HEK293 (cell line): ENCODE measurements around the gene CDC42.

Source experiments
- CTCF ChIA-PET: fragments of 350-600 bp; formaldehyde crosslinking; extraction: SDS; loops from one replicate; lab custom pipeline; 2021; ENCODE audit warnings: antibody characterized with exemption; lab: Yijun Ruan, JAX
- POLR2A ChIA-PET: fragments of 300-600 bp; formaldehyde crosslinking; extraction: SDS; loops from one replicate; lab custom pipeline; 2020; ENCODE audit warnings: antibody characterized with exemption, inconsistent platforms; lab: Yijun Ruan, JAX
- H3K27ac ChIP-seq: fragments of 200-500 bp; sonication (Bioruptor generic); 2 replicates; pipeline ENCODE4 v1.5.1; 2014; ENCODE audit warnings: low read depth, low read length, control low read depth, inconsistent platforms; ENCODE audit errors: extremely low read depth
- H3K36me3 ChIP-seq, 2 experiments: fragments of 200-500 bp in 1 of 2; sonication (Bioruptor generic) in 1 of 2; 1 replicate in 1 of 2; 2 replicates in 1 of 2; pipeline ENCODE4 v1.5.1; 2014 to 2017; ENCODE audit warnings: inconsistent platforms in 2 of 2, low read length in 2 of 2; ENCODE audit not compliant: control insufficient read depth in 2 of 2, insufficient read depth in 1 of 2
- H3K4me1 ChIP-seq: fragments of 200-500 bp; sonication (Bioruptor generic); 2 replicates; pipeline ENCODE4 v1.5.1; 2014; ENCODE audit warnings: mild to moderate bottlenecking, low read length, inconsistent platforms; ENCODE audit not compliant: control insufficient read depth, insufficient read depth
- H3K4me3 ChIP-seq: 2 replicates; pipeline ENCODE4 v1.5.1; 2011; ENCODE audit warnings: low read depth, mild to moderate bottlenecking, control low read depth, low read length, moderate library complexity
- H3K9me3 ChIP-seq: fragments of 200-500 bp; sonication (Bioruptor generic); 2 replicates; pipeline ENCODE4 v1.5.1; 2014; ENCODE audit warnings: low read depth, low read length, inconsistent platforms; ENCODE audit not compliant: control insufficient read depth, insufficient read depth
- BCL6B ChIP-seq: fragments of 450-650 bp; formaldehyde crosslinking; IDR thresholded peaks from 2 replicates; pipeline ENCODE4 v1.5.1; 2017; ENCODE audit warnings: missing biosample characterization, missing genetic modification characterization
- KLF1 ChIP-seq: fragments of 450-650 bp; formaldehyde crosslinking; IDR thresholded peaks from 2 replicates; pipeline ENCODE4 v1.5.1; 2016; ENCODE audit warnings: missing biosample characterization, missing genetic modification characterization
- PRDM10 ChIP-seq: fragments of 450-650 bp; formaldehyde crosslinking; IDR thresholded peaks from 2 replicates; pipeline ENCODE4 v1.5.1; 2016; ENCODE audit warnings: missing biosample characterization, missing genetic modification characterization
- SP2 ChIP-seq: fragments of 450-650 bp; formaldehyde crosslinking; IDR thresholded peaks from 2 replicates; pipeline ENCODE4 v1.5.1; 2016; ENCODE audit warnings: missing biosample characterization, missing genetic modification characterization
- ZBTB1 ChIP-seq: fragments of 450-650 bp; formaldehyde crosslinking; IDR thresholded peaks from 2 replicates; pipeline ENCODE4 v1.5.1; 2016; ENCODE audit warnings: missing biosample characterization, missing genetic modification characterization
- ZEB2 ChIP-seq: fragments of 450-650 bp; formaldehyde crosslinking; IDR thresholded peaks from 2 replicates; pipeline ENCODE4 v1.5.1; 2016; ENCODE audit warnings: missing biosample characterization, missing genetic modification characterization
- ZFP41 ChIP-seq: fragments of 450-650 bp; formaldehyde crosslinking; IDR thresholded peaks from 2 replicates; pipeline ENCODE4 v1.5.1; 2016; ENCODE audit warnings: missing biosample characterization, missing genetic modification characterization, borderline replicate concordance
- ZFP69B ChIP-seq: fragments of 450-650 bp; formaldehyde crosslinking; IDR thresholded peaks from 2 replicates; pipeline ENCODE4 v1.5.1; 2016; ENCODE audit warnings: missing biosample characterization, missing genetic modification characterization
- ZNF335 ChIP-seq: fragments of 450-650 bp; formaldehyde crosslinking; conservative IDR thresholded peaks from 2 replicates; pipeline ENCODE4 v1.5.1; 2016; ENCODE audit warnings: missing biosample characterization, missing genetic modification characterization
- ZNF366 ChIP-seq: fragments of 450-650 bp; formaldehyde crosslinking; conservative IDR thresholded peaks from 2 replicates; pipeline ENCODE4 v1.5.1; 2016; ENCODE audit warnings: missing biosample characterization, missing genetic modification characterization
- ZNF600 ChIP-seq: fragments of 450-650 bp; formaldehyde crosslinking; IDR thresholded peaks from 2 replicates; pipeline ENCODE4 v1.5.1; 2016; ENCODE audit warnings: missing biosample characterization, missing genetic modification characterization
- TF ChIP-seq, protein P1 (sequence below): fragments of 450-650 bp; formaldehyde crosslinking; IDR thresholded peaks from 2 replicates; pipeline ENCODE4 v1.5.1; 2016; ENCODE audit warnings: missing biosample characterization, missing genetic modification characterization
- TF ChIP-seq, protein P2 (sequence below): fragments of 450-650 bp; formaldehyde crosslinking; IDR thresholded peaks from 2 replicates; pipeline ENCODE4 v1.5.1; 2016; ENCODE audit warnings: missing biosample characterization, missing genetic modification characterization
- TF ChIP-seq, protein P3 (sequence below): fragments of 450-650 bp; formaldehyde crosslinking; IDR thresholded peaks from 2 replicates; pipeline ENCODE4 v1.5.1; 2017; ENCODE audit warnings: missing biosample characterization, missing genetic modification characterization
- TF ChIP-seq, protein P4 (sequence below): fragments of 450-650 bp; formaldehyde crosslinking; IDR thresholded peaks from 2 replicates; pipeline ENCODE4 v1.5.1; 2016; ENCODE audit warnings: missing biosample characterization, missing genetic modification characterization

Gene CDC42

DNA sequence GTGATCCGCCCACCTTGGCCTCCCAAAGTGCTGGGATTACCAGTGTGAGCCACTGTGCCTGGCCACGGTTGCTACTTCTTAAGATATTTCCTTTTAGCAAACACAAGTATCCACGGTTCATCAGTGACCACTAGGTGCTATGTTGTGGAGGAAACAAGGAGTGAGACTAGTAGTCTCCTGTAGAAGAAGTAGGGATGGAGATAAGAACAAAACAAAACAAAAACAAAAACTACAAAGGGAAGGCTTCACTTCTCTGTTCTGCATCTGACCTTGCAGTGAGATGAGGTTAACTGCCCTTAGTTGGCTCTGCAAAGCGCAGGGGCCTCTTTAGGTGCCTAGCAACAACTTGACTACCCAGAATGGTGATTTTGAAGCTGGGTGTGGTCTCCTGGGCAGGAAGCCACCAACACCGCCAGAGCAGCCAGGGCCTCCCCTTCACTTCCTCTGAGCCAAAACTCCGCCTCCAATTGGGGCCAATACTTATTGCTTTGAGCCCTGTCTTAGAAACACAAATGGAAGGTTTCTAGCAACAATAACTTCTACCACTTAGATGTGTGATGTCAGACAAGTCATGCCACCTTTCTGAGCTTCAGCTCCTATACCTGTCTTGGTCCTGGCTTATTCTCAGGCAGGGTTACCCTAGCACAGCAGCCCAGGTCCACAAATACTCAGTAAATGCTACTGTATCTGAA, 12.8 kb upstream of the CDC42 start (continued):
- TF ChIP-seq, protein P1, sequence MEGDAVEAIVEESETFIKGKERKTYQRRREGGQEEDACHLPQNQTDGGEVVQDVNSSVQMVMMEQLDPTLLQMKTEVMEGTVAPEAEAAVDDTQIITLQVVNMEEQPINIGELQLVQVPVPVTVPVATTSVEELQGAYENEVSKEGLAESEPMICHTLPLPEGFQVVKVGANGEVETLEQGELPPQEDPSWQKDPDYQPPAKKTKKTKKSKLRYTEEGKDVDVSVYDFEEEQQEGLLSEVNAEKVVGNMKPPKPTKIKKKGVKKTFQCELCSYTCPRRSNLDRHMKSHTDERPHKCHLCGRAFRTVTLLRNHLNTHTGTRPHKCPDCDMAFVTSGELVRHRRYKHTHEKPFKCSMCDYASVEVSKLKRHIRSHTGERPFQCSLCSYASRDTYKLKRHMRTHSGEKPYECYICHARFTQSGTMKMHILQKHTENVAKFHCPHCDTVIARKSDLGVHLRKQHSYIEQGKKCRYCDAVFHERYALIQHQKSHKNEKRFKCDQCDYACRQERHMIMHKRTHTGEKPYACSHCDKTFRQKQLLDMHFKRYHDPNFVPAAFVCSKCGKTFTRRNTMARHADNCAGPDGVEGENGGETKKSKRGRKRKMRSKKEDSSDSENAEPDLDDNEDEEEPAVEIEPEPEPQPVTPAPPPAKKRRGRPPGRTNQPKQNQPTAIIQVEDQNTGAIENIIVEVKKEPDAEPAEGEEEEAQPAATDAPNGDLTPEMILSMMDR (tag by site-specific recombination) = 0 out of 2 replicates have a peak, but pooled peaks have one; percentile 19
- TF ChIP-seq, protein P2, sequence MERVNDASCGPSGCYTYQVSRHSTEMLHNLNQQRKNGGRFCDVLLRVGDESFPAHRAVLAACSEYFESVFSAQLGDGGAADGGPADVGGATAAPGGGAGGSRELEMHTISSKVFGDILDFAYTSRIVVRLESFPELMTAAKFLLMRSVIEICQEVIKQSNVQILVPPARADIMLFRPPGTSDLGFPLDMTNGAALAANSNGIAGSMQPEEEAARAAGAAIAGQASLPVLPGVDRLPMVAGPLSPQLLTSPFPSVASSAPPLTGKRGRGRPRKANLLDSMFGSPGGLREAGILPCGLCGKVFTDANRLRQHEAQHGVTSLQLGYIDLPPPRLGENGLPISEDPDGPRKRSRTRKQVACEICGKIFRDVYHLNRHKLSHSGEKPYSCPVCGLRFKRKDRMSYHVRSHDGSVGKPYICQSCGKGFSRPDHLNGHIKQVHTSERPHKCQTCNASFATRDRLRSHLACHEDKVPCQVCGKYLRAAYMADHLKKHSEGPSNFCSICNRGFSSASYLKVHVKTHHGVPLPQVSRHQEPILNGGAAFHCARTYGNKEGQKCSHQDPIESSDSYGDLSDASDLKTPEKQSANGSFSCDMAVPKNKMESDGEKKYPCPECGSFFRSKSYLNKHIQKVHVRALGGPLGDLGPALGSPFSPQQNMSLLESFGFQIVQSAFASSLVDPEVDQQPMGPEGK (tag by site-specific recombination) = 0 out of 2 replicates have a peak, but pooled peaks have one; percentile 19
- peak; percentile 81 for TF ChIP-seq PRDM10 (tag by site-specific recombination)
- peak; percentile 68; the same call in 1 of the 2 replicates for TF ChIP-seq ZNF600 (tag by site-specific recombination)
- TF ChIP-seq BCL6B (tag by site-specific recombination) = peak; percentile 48; the same call in 1 of the 2 replicates
- TF ChIP-seq ZBTB1 (tag by site-specific recombination) = no peak
- peak; percentile 46; the same call in 1 of the 2 replicates for TF ChIP-seq KLF1 (tag by site-specific recombination)
- TF ChIP-seq ZNF366 (tag by site-specific recombination) = 0 out of 2 replicates have a peak, but pooled peaks have one; percentile 31
- TF ChIP-seq ZEB2 (tag by site-specific recombination) = no peak
- peak; percentile 54 for TF ChIP-seq ZNF335 (tag by site-specific recombination)
- TF ChIP-seq, protein P3, sequence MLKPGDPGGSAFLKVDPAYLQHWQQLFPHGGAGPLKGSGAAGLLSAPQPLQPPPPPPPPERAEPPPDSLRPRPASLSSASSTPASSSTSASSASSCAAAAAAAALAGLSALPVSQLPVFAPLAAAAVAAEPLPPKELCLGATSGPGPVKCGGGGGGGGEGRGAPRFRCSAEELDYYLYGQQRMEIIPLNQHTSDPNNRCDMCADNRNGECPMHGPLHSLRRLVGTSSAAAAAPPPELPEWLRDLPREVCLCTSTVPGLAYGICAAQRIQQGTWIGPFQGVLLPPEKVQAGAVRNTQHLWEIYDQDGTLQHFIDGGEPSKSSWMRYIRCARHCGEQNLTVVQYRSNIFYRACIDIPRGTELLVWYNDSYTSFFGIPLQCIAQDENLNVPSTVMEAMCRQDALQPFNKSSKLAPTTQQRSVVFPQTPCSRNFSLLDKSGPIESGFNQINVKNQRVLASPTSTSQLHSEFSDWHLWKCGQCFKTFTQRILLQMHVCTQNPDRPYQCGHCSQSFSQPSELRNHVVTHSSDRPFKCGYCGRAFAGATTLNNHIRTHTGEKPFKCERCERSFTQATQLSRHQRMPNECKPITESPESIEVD (tag by site-specific recombination) = no peak
- peak; percentile 45 for TF ChIP-seq SP2 (tag by site-specific recombination)

- POLR2A ChIA-PET = interaction anchor here (0.6 to 2.1 kb wide), 5 partner anchors 9 to 15 kb away, joined by 3 to 12 read pairs (median 5); partner anchors contain the start of gene CDC42
- Histone ChIP-seq H3K36me3 (no peaks in the 10 kb centered on the region), H3K4me1 (no peaks in the 10 kb centered on the region; the same call in 1 of the 2 replicates), H3K9me3 (no peaks in the 10 kb centered on the region), H3K4me3 (no peak overlapping the region), H3K27ac (no peak overlapping the region)
- CTCF ChIA-PET = interaction anchor here (0.5 to 0.7 kb wide), 3 partner anchors 14 to 38 kb away, joined by 3 to 4 read pairs (median 3); no protein-coding TSS in a partner anchor
- TF ChIP-seq, protein P4, sequence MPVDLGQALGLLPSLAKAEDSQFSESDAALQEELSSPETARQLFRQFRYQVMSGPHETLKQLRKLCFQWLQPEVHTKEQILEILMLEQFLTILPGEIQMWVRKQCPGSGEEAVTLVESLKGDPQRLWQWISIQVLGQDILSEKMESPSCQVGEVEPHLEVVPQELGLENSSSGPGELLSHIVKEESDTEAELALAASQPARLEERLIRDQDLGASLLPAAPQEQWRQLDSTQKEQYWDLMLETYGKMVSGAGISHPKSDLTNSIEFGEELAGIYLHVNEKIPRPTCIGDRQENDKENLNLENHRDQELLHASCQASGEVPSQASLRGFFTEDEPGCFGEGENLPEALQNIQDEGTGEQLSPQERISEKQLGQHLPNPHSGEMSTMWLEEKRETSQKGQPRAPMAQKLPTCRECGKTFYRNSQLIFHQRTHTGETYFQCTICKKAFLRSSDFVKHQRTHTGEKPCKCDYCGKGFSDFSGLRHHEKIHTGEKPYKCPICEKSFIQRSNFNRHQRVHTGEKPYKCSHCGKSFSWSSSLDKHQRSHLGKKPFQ = no peak
- TF ChIP-seq ZFP41 (tag by site-specific recombination) = no peak
- peak; percentile 23; the same call in 1 of the 2 replicates for TF ChIP-seq ZNF335 (tag by site-specific recombination)
- no peak for TF ChIP-seq ZFP69B (tag by site-specific recombination)
Measured at GRCh38 chr1:22040286-22040623, 12.3 kb upstream of the CDC42 start.
